SK-N-SH (cell line): Measurements from ENCODE around the gene POU4F2.

Source experiments
- EZH2phosphoT487 ChIP-seq: fragments of 200-600 bp; sonication (generic); IDR thresholded peaks from 2 replicates; pipeline ENCODE4 v1.6.1; 2017; ENCODE audit warnings: low read depth, mixed run types, mild to moderate bottlenecking, antibody characterized with exemption, moderate library complexity, borderline replicate concordance
- JUND ChIP-seq: IDR thresholded peaks from 2 replicates; pipeline ENCODE4 v1.4.0; 2012
- MXI1 ChIP-seq: IDR thresholded peaks from 2 replicates; pipeline ENCODE4 v1.6.1; 2012; ENCODE audit warnings: mild to moderate bottlenecking, low read depth, low read length, improper control_type of control experiment
- POLR2AphosphoS5 ChIP-seq: IDR thresholded peaks from 2 replicates; pipeline ENCODE4 v1.6.1; 2012; ENCODE audit warnings: low read depth, low read length
- RAD21 ChIP-seq: IDR thresholded peaks from 2 replicates; pipeline ENCODE4 v1.6.1; 2012; ENCODE audit warnings: mild to moderate bottlenecking, low read length
- RFX5 ChIP-seq: IDR thresholded peaks from 2 replicates; pipeline ENCODE4 v1.6.1; 2012; ENCODE audit warnings: mild to moderate bottlenecking, improper control_type of control experiment, low read length
- TAF1 ChIP-seq: IDR thresholded peaks from 2 replicates; pipeline ENCODE4 v1.6.1; 2012; ENCODE audit warnings: low read depth, mild to moderate bottlenecking, low read length, moderate library complexity, borderline replicate concordance
- YY1 ChIP-seq: IDR thresholded peaks from 2 replicates; pipeline ENCODE4 v1.4.0; 2012; ENCODE audit warnings: low read depth, mild to moderate bottlenecking
- ZBTB33 ChIP-seq: IDR thresholded peaks from 2 replicates; pipeline ENCODE4 v1.4.0; 2012; ENCODE audit warnings: low read depth, borderline replicate concordance
- TF ChIP-seq, protein P1 (sequence below): fragments of 200-600 bp; sonication (generic); IDR thresholded peaks from 2 replicates; pipeline ENCODE4 v1.6.1; 2017; ENCODE audit warnings: antibody characterized with exemption, mild to moderate bottlenecking, moderate library complexity
- TF ChIP-seq, protein P2 (sequence below): IDR thresholded peaks from 2 replicates; pipeline ENCODE4 v1.6.1; 2012; ENCODE audit warnings: mild to moderate bottlenecking, low read depth, low read length, moderate library complexity

GRCh38 chr4:146643812-146644401, 5.2 kb downstream of the POU4F2 start:
- TF ChIP-seq, protein P1, sequence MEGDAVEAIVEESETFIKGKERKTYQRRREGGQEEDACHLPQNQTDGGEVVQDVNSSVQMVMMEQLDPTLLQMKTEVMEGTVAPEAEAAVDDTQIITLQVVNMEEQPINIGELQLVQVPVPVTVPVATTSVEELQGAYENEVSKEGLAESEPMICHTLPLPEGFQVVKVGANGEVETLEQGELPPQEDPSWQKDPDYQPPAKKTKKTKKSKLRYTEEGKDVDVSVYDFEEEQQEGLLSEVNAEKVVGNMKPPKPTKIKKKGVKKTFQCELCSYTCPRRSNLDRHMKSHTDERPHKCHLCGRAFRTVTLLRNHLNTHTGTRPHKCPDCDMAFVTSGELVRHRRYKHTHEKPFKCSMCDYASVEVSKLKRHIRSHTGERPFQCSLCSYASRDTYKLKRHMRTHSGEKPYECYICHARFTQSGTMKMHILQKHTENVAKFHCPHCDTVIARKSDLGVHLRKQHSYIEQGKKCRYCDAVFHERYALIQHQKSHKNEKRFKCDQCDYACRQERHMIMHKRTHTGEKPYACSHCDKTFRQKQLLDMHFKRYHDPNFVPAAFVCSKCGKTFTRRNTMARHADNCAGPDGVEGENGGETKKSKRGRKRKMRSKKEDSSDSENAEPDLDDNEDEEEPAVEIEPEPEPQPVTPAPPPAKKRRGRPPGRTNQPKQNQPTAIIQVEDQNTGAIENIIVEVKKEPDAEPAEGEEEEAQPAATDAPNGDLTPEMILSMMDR = no peak
- TF ChIP-seq POLR2AphosphoS5 (no peak), ZBTB33 (no peak), JUND (no peak), MXI1 (no peak), RFX5 (no peak), RAD21 (no peak), YY1 (no peak), TAF1 (no peak), EZH2phosphoT487 (no peak)
- TF ChIP-seq, protein P2, sequence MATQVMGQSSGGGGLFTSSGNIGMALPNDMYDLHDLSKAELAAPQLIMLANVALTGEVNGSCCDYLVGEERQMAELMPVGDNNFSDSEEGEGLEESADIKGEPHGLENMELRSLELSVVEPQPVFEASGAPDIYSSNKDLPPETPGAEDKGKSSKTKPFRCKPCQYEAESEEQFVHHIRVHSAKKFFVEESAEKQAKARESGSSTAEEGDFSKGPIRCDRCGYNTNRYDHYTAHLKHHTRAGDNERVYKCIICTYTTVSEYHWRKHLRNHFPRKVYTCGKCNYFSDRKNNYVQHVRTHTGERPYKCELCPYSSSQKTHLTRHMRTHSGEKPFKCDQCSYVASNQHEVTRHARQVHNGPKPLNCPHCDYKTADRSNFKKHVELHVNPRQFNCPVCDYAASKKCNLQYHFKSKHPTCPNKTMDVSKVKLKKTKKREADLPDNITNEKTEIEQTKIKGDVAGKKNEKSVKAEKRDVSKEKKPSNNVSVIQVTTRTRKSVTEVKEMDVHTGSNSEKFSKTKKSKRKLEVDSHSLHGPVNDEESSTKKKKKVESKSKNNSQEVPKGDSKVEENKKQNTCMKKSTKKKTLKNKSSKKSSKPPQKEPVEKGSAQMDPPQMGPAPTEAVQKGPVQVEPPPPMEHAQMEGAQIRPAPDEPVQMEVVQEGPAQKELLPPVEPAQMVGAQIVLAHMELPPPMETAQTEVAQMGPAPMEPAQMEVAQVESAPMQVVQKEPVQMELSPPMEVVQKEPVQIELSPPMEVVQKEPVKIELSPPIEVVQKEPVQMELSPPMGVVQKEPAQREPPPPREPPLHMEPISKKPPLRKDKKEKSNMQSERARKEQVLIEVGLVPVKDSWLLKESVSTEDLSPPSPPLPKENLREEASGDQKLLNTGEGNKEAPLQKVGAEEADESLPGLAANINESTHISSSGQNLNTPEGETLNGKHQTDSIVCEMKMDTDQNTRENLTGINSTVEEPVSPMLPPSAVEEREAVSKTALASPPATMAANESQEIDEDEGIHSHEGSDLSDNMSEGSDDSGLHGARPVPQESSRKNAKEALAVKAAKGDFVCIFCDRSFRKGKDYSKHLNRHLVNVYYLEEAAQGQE = peak; percentile 95
